HEK293 (cell line): Measurements from ENCODE around the gene FAM151A.

Source experiments
- CTCF ChIP-seq: fragments of 450-650 bp; formaldehyde crosslinking; IDR thresholded peaks from 2 replicates; pipeline ENCODE4 v1.5.1; 2016; ENCODE audit warnings: missing biosample characterization, missing genetic modification characterization
- PRDM10 ChIP-seq: fragments of 450-650 bp; formaldehyde crosslinking; IDR thresholded peaks from 2 replicates; pipeline ENCODE4 v1.5.1; 2016; ENCODE audit warnings: missing biosample characterization, missing genetic modification characterization
- REST ChIP-seq: fragments of 450-650 bp; formaldehyde crosslinking; IDR thresholded peaks from 2 replicates; pipeline ENCODE4 v1.5.1; 2016; ENCODE audit warnings: missing biosample characterization, missing genetic modification characterization
- ZBTB7A ChIP-seq: fragments of 450-650 bp; formaldehyde crosslinking; IDR thresholded peaks from 2 replicates; pipeline ENCODE4 v1.5.1; 2016; ENCODE audit warnings: low read depth, missing biosample characterization, missing genetic modification characterization
- ZNF121 ChIP-seq: fragments of 450-650 bp; formaldehyde crosslinking; IDR thresholded peaks from 2 replicates; pipeline ENCODE4 v1.5.1; 2016; ENCODE audit warnings: missing biosample characterization, missing genetic modification characterization
- ZNF2 ChIP-seq: fragments of 450-650 bp; formaldehyde crosslinking; IDR thresholded peaks from 2 replicates; pipeline ENCODE4 v1.5.1; 2016; ENCODE audit warnings: missing biosample characterization, missing genetic modification characterization
- ZNF223 ChIP-seq: fragments of 450-650 bp; formaldehyde crosslinking; IDR thresholded peaks from 2 replicates; pipeline ENCODE4 v1.5.1; 2016; ENCODE audit warnings: missing biosample characterization, missing genetic modification characterization
- ZNF274 ChIP-seq, 2 experiments: fragments of 200-500 bp in 1 of 2; fragments of 450-650 bp in 1 of 2; sonication (Bioruptor generic) in 1 of 2; formaldehyde crosslinking in 1 of 2; IDR thresholded peaks; 2 replicates each; pipeline versions ENCODE4 v1.5.1 to v1.6.1; 2014 to 2016; ENCODE audit warnings: borderline replicate concordance in 1 of 2, inconsistent platforms in 1 of 2, low read length in 1 of 2, missing biosample characterization in 1 of 2, missing genetic modification characterization in 1 of 2
- ZNF654 ChIP-seq: fragments of 450-650 bp; formaldehyde crosslinking; IDR thresholded peaks from 2 replicates; pipeline ENCODE4 v1.5.1; 2016; ENCODE audit warnings: low read depth, missing biosample characterization, missing genetic modification characterization
- ZNF776 ChIP-seq: fragments of 450-650 bp; formaldehyde crosslinking; IDR thresholded peaks from 2 replicates; pipeline ENCODE4 v1.5.0; 2017; ENCODE audit warnings: missing biosample characterization, missing genetic modification characterization, borderline replicate concordance
- ZNF792 ChIP-seq: fragments of 450-650 bp; formaldehyde crosslinking; IDR thresholded peaks from 2 replicates; pipeline ENCODE4 v1.5.1; 2016; ENCODE audit warnings: missing biosample characterization, missing genetic modification characterization

- TF ChIP-seq ZNF2 (no peak), REST (no peak), ZNF274 (IDR thresholded peaks at IDR 0.05; ENCODE audit: low read length) (no peak), ZNF274 (tag by site-specific recombination; IDR thresholded peaks at IDR 0.05; ENCODE audit: borderline replicate concordance) (no peak), ZNF654 (no peak), CTCF (tag by site-specific recombination) (no peak), ZNF223 (no peak), ZNF792 (tag by site-specific recombination) (no peak), PRDM10 (no peak), ZNF776 (tag by site-specific recombination) (no peak), ZBTB7A (no peak), ZNF121 (tag by site-specific recombination) (no peak)
These were observed 16.4 kb downstream of the FAM151A start for GRCh38 chr1:54606990-54607325.
